ENCODE results near the gene DUSP5. TPM values are rescaled to one million over a fixed set of nuclear protein-coding genes. Genes with fewer than 3 reads are reported as not detected.

DUSP5 gene
- total and polyA plus RNA-seq, 2 of the 8 experiments (the other 6 are each of a cell fraction or from before 2014, with no cell fraction given), result 13.6 to 30.3 TPM

GRCh38 chr10:110494532-110494931 is 3.2 kb upstream of the DUSP5 start:
- Histone ChIP-seq H3K4me3 (ENCODE audit: extremely low read depth in 1 of 4, insufficient read depth in 2 of 4, low read depth in 3 of 4, low read length in 4 of 4) (no peak overlapping the region), H2BK5ac (ENCODE audit: low read depth, low read length) (no peak overlapping the region), H3K79me2 (ENCODE audit: control insufficient read depth in 1 of 2, insufficient read depth in 2 of 2, low read length in 2 of 2) (no peaks in the 10 kb centered on the region; a peak in 1 of 4 replicates), H4K20me1 (replicated peaks in 1 of 2; ENCODE audit: control insufficient read depth in 1 of 2, insufficient read depth in 2 of 2, low read length in 2 of 2) (peaks cover 3 to 6% of the 10 kb centered on the region in 2 experiments), H3K4me2 (ENCODE audit: insufficient read depth in 1 of 2, low read depth in 2 of 2, low read length in 2 of 2) (no peak overlapping the region), H3K79me1 (ENCODE audit: low read depth, low read length) (0 out of 2 replicates have a peak, but pooled peaks cover 2% of the 10 kb centered on the region), H3K27me3 (replicated peaks in 1 of 4; ENCODE audit: control insufficient read depth in 3 of 4, extremely low read depth in 1 of 4, insufficient read depth in 3 of 4, low read length in 3 of 4) (peaks cover 0 to 27% (median 17%) of the 10 kb centered on the region in 4 experiments; a peak in 5 of 7 replicates), H3K4me1 (replicated peaks in 1 of 4; ENCODE audit: control insufficient read depth in 3 of 4, insufficient read depth in 4 of 4, low read length in 3 of 4) (peaks cover 6 to 19% (median 10%) of the 10 kb centered on the region in 4 experiments), H3K23ac (ENCODE audit: insufficient read length) (no peak overlapping the region), H3K27ac (ENCODE audit: low read depth, low read length) (no peak overlapping the region), H4K91ac (replicated peaks; ENCODE audit: insufficient read length, low read length) (no peak overlapping the region), H3K23me2 (ENCODE audit: low read depth, low read length) (peaks cover 12% of the 10 kb centered on the region; the same call in 1 of the 2 replicates), H2AFZ (ENCODE audit: low read length) (no peak overlapping the region), H3K9ac (replicated peaks in 1 of 4; ENCODE audit: extremely low read depth in 1 of 4, low read depth in 3 of 4, low read length in 3 of 4) (no peak overlapping the region), H3K4ac (replicated peaks; ENCODE audit: insufficient read length, low read depth, low read length) (no peak overlapping the region), H3K56ac (replicated peaks; ENCODE audit: insufficient read length, low read depth, low read length) (no peak overlapping the region), H4K5ac (ENCODE audit: insufficient read length, low read depth, low read length) (no peak overlapping the region), H2BK15ac (ENCODE audit: low read length) (no peak overlapping the region), H2BK12ac (ENCODE audit: low read depth, low read length) (no peak overlapping the region), H2BK20ac (ENCODE audit: low read length) (no peak overlapping the region), H3K9me3 (ENCODE audit: insufficient read depth in 2 of 2, low read depth in 1 of 2, low read length in 1 of 2) (no peaks in the 10 kb centered on the region), H3K14ac (ENCODE audit: insufficient read length) (no peak overlapping the region), H2AK5ac (ENCODE audit: low read depth, low read length) (no peak overlapping the region), H3K18ac (ENCODE audit: extremely low read depth, low read length) (no peak overlapping the region), H2BK120ac (replicated peaks; ENCODE audit: low read depth, low read length) (no peak overlapping the region), H3K36me3 (ENCODE audit: control insufficient read depth in 2 of 4, insufficient read depth in 4 of 4, low read length in 3 of 4) (no peaks in the 10 kb centered on the region), H4K8ac (ENCODE audit: extremely low read depth, insufficient read depth, low read length) (no peak overlapping the region)
- FAIRE-seq (no peak), DNase-seq (ENCODE audit: low read depth in 1 of 2, low spot score in 2 of 2) (no peak)
- POLR2A ChIA-PET (ENCODE audit: partially characterized antibody), result interaction anchor here (1.1 to 1.4 kb wide), 2 partner anchors 40 to 73 kb away, joined by 3 read pairs; partner anchors contain the start of gene SMC3
- WGBS, 2 experiments (ENCODE audit: extremely low coverage in 1 of 2, insufficient coverage in 1 of 2, insufficient read length in 1 of 2, insufficient replicate concordance in 2 of 2, low coverage in 1 of 2, low lambda C conversion rate in 2 of 2, missing lambda C conversion rate in 1 of 2), result 95% methylated on average over 3 of the region's 3 CpGs; no CpG with 5 or more reads in 1 of the 2 experiments
- CTCF ChIA-PET (ENCODE audit: partially characterized antibody), result interaction anchor here (0.7 to 1.4 kb wide), 4 partner anchors 19 to 141 kb away, joined by 3 to 5 read pairs (median 4); no protein-coding TSS in a partner anchor
- TF ChIP-seq SUZ12 (IDR thresholded peaks at IDR 0.05; ENCODE audit: low read length) (no peak), HDAC2 (IDR thresholded peaks at IDR 0.05; ENCODE audit: borderline replicate concordance in 1 of 2, low read depth in 2 of 2, low read length in 2 of 2) (no peak), CHD1 (IDR thresholded peaks at IDR 0.05; ENCODE audit: low read depth, low read length) (no peak), MAFK (IDR thresholded peaks at IDR 0.05; ENCODE audit: low read depth, low read length) (no peak), NRF1 (IDR thresholded peaks at IDR 0.05; ENCODE audit: low read depth, low read length) (no peak), JUN (IDR thresholded peaks at IDR 0.05; ENCODE audit: low read depth, low read length) (no peak), SAP30 (IDR thresholded peaks at IDR 0.05; ENCODE audit: insufficient read depth, insufficient replicate concordance, low read length) (no peak)
